Thoracic aorta (tissue), 2 donors: ENCODE measurements around the gene ST6GALNAC6. TPM values are rescaled to one million over a fixed set of nuclear protein-coding genes. Genes with fewer than 3 reads are reported as not detected.

Source experiments
- ATAC-seq: fragments of 150-250 bp; one replicate; pipeline ENCODE4 v1.8.0; 2017; ENCODE audit warnings: low read depth; ENCODE audit not compliant: insufficient number of reproducible peaks, low FRiP score
- DNase-seq: peaks from one replicate; pipeline ENCODE4 v3.0.0-alpha.2; 2020; ENCODE audit warnings: low spot score
- H3K27ac ChIP-seq, 2 donors: fragments of 200-600 bp; sonication (generic); 1 replicate in 1 of 2; 2 replicates in 1 of 2; pipeline ENCODE4 v1.5.1; 2016; ENCODE audit warnings: mild to moderate bottlenecking in 2 of 2, moderate library complexity in 2 of 2
- H3K27me3 ChIP-seq: fragments of 200-600 bp; sonication (generic); replicated peaks from 2 replicates; pipeline ENCODE4 v1.6.0; 2016; ENCODE audit warnings: mild to moderate bottlenecking; ENCODE audit not compliant: insufficient read depth
- H3K36me3 ChIP-seq: fragments of 200-600 bp; sonication (generic); one replicate; pipeline ENCODE4 v1.5.1; 2016
- H3K4me1 ChIP-seq, 2 donors: fragments of 200-600 bp; sonication (generic); 1 replicate in 1 of 2; 2 replicates in 1 of 2; pipeline versions ENCODE4 v1.5.1 to v1.6.0; 2016; ENCODE audit warnings: low read depth in 2 of 2, mild to moderate bottlenecking in 1 of 2; ENCODE audit not compliant: control insufficient read depth in 1 of 2
- H3K4me3 ChIP-seq: fragments of 200-600 bp; sonication (generic); 2 replicates; pipeline ENCODE4 v1.5.1; 2016; ENCODE audit warnings: mild to moderate bottlenecking
- H3K9me3 ChIP-seq: fragments of 200-600 bp; sonication (generic); 2 replicates; pipeline ENCODE4 v1.5.1; 2016
- total RNA-seq, 2 donors: library from RNA; depleted of rRNA; stranded (reverse); fragments of >200 nt; gene quantifications; one replicate each; pipeline versions ENCODE4 v1.1.0 to v1.2.3, GENCODE V29; 2016
- TF ChIP-seq, protein P1 (sequence below): fragments of 200-600 bp; sonication (generic); IDR thresholded peaks from one replicate; pipeline ENCODE4 v1.5.1; 2019; ENCODE audit warnings: antibody characterized with exemption

Gene ST6GALNAC6
- total RNA-seq, 2 donors from 2014 or later: 140 to 221 TPM

DNA sequence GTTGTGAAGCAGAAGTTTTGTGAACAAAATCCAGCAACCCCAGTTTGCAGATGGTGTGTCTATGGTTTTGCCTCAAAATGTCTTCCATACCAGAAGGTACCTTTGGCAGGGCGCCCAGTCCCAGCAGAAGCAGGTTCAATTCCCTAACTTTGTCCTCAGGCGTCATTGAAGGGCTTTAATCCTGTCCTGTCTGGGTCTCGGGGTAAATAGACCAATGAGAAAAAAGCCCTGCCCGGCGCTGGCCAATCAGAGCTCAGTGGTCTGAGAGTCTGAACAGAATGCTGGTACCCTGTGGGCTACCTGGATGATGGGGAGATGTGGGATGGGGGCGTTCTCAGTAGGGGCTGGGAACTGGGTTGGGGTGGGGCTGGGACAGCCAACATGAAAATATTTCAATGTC is 23.6 kb upstream of the ST6GALNAC6 start:
- TF ChIP-seq, protein P1, sequence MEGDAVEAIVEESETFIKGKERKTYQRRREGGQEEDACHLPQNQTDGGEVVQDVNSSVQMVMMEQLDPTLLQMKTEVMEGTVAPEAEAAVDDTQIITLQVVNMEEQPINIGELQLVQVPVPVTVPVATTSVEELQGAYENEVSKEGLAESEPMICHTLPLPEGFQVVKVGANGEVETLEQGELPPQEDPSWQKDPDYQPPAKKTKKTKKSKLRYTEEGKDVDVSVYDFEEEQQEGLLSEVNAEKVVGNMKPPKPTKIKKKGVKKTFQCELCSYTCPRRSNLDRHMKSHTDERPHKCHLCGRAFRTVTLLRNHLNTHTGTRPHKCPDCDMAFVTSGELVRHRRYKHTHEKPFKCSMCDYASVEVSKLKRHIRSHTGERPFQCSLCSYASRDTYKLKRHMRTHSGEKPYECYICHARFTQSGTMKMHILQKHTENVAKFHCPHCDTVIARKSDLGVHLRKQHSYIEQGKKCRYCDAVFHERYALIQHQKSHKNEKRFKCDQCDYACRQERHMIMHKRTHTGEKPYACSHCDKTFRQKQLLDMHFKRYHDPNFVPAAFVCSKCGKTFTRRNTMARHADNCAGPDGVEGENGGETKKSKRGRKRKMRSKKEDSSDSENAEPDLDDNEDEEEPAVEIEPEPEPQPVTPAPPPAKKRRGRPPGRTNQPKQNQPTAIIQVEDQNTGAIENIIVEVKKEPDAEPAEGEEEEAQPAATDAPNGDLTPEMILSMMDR: no peak
- no peak for ATAC-seq
- H3K36me3 ChIP-seq: no peaks in the 10 kb centered on the region
- no peak overlapping the region for H3K27ac ChIP-seq
- H3K27me3 ChIP-seq: no peaks in the 10 kb centered on the region
- no peak overlapping the region for H3K4me3 ChIP-seq
- no peak for DNase-seq
- no peaks in the 10 kb centered on the region for H3K9me3 ChIP-seq
- peaks cover 20 to 38% of the 10 kb centered on the region in 2 donors for H3K4me1 ChIP-seq

DNA sequence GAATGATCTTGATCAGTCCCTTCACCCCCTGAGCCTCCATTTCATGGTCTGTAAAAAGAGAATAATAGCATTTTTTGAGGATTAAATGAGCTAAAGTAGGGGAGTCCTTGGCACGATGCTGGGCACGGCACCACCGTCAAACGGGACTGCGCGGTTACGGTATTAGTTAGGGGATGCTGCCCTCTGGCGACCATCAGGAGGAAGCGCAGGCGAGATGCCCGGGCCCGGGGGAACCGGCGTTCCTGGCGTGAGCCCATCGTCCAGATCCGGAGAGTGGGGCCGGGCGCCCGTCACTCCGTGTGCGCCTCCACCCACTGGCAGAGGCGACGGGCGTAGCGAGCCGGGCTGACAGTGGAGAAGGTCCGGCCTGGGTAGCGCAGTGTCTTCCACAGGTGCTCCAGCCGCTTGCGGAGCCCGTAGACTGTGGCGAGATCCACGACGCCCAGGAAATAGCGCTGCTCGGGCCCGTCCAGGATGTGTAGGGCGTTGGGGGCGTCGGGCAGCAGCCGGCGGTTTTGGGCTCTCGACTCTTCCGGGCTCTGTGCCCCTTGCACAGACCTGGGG is 22.2 kb upstream of the ST6GALNAC6 start:
- no peak for DNase-seq
- peak overlapping the region; percentile 29 for H3K4me3 ChIP-seq
- no peak overlapping the region for H3K27ac ChIP-seq
- no peaks in the 10 kb centered on the region for H3K36me3 ChIP-seq
- H3K27me3 ChIP-seq: no peaks in the 10 kb centered on the region
- no peak for ATAC-seq
- TF ChIP-seq, protein P1: peak; percentile 99
- no peaks in the 10 kb centered on the region for H3K9me3 ChIP-seq
- H3K4me1 ChIP-seq: peaks cover 21 to 41% of the 10 kb centered on the region in 2 donors

DNA sequence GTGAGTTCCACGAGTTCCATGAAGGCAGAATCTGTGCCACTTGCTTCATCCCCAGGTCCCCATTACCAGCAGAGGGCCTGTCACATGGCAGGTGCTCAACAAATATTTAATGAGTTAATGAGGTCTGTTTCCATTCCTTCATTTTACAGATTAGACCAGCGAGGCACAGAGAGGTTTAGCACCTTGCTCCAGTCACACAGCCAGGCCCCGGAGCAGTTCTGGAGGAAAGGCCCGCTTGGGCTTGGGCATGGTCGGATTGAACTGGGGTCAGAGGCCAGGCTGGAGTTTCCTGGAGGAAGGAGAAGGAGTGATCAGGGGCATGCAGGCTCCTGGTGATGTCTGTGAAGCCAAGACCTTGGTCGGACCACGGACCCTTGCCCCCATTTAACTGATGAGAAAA is 21.4 kb upstream of the ST6GALNAC6 start:
- no peaks in the 10 kb centered on the region for H3K36me3 ChIP-seq
- H3K4me1 ChIP-seq: peaks cover 21 to 46% of the 10 kb centered on the region in 2 donors
- H3K27ac ChIP-seq: no peak overlapping the region
- no peaks in the 10 kb centered on the region for H3K9me3 ChIP-seq
- ATAC-seq (no peak), DNase-seq (no peak)
- TF ChIP-seq, protein P1: no peak
- no peaks in the 10 kb centered on the region for H3K27me3 ChIP-seq
- H3K4me3 ChIP-seq: no peak overlapping the region

DNA sequence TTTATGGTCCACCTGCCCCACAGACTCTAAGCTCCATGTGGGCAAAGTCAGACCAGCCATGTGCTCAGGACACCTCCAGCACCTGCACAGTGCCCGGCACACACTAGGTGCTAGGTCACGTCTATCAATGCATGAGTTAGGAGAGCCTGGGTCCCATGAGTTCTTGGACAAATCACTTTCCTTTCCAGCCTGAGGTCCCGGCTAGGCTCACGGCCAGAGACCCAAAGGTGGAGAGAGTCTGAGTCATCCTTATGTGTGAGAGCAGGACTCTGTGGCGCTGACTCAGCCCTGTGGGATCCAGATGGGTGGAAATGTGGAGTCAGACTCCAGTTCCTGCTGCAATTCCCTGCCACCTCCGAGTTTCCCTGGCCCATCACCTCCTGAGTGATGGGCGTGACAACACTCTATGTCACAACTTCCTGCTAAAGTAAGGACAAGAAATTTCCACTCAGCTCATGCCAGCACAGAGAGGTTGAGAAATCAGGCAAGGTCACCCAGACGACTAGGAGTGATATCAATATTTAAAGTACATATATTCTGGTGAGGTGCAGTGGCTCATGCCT is 19.9 kb upstream of the ST6GALNAC6 start:
- no peaks in the 10 kb centered on the region for H3K36me3 ChIP-seq
- no peak overlapping the region for H3K4me3 ChIP-seq
- peaks cover 27 to 61% of the 10 kb centered on the region in 2 donors for H3K4me1 ChIP-seq
- TF ChIP-seq, protein P1: no peak
- no peaks in the 10 kb centered on the region for H3K9me3 ChIP-seq
- H3K27ac ChIP-seq: peak overlapping the region; percentile 52 to 62
- ATAC-seq (peak; percentile 61), DNase-seq (peak; percentile 95)
- H3K27me3 ChIP-seq: no peaks in the 10 kb centered on the region

DNA sequence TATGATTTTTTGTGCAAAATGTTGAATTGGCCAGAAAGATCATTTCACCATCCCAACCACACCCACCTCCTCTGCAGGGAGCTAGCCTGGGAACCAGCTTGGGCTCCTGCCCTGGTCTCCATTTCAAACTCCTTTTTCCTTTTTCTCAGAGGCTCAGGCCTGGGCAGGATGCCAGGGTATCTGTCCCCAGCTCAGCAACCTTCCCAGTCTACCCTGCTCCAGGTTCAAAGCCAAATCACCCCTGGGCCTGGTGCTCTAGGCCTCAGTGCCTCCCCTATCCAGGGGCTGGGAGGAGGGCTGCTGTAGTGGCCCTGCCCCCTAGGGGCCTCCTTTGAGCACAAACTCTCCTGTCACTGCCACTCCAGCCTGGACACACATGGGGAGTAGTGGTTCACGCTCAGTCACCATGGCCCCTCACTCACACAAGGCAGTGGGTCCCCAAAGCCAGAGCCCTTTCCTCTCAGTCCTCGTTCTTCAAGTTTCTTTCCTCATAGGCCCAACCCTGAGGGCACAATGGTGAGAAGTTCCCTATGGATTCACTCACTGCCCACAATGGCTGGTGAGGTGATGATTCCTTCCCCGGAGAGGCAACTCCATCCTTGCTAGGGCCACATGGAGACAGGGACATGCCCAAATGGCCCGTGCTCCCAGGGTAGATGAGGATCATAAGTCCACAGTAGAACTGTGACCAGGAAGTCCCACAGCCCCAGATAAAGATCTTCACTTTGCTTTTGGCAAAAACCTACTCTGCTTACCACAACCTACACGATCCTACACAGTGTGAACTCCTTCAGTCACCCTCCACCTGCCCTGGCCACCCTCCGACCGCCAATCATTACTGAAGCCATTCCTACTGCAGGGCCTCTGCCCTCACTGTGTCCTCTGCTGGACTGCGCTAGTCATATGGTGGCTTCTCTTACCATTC is 19.0 kb upstream of the ST6GALNAC6 start:
- TF ChIP-seq, protein P1: no peak
- Histone ChIP-seq H3K4me1 (peaks cover 27 to 61% of the 10 kb centered on the region in 2 donors), H3K4me3 (no peak overlapping the region), H3K9me3 (no peaks in the 10 kb centered on the region), H3K27me3 (no peaks in the 10 kb centered on the region), H3K27ac (peak overlapping the region; percentile 52 to 62), H3K36me3 (no peaks in the 10 kb centered on the region)
- no peak for ATAC-seq
- DNase-seq: no peak
